Endothelial cell (in vitro differentiated cells): ENCODE measurements around the gene HOMER2. TPM values are rescaled to one million over a fixed set of nuclear protein-coding genes. Genes with fewer than 3 reads are reported as not detected.
"Not testable (repeated sequence)": the region's sequence is repeated elsewhere in the genome, so short reads cannot be mapped to it uniquely, and the experiment has no call there.

Experiments
- DNase-seq: peaks from one replicate; pipeline ENCODE4 v3.0.0; 2021; ENCODE audit warnings: low spot score
- H3K27ac Mint-ChIP-seq: one replicate; pipeline ENCODE4 v1.8.0; 2021; ENCODE audit warnings: mixed read lengths, inconsistent platforms; ENCODE audit not compliant: unreplicated experiment
- H3K27me3 Mint-ChIP-seq: one replicate; pipeline ENCODE4 v1.8.0; 2021; ENCODE audit warnings: mild to moderate bottlenecking, moderate library complexity, mixed read lengths, inconsistent platforms; ENCODE audit not compliant: unreplicated experiment
- H3K36me3 Mint-ChIP-seq: one replicate; pipeline ENCODE4 v1.8.0; 2021; ENCODE audit warnings: mild to moderate bottlenecking, low read depth, mixed read lengths, inconsistent platforms; ENCODE audit not compliant: unreplicated experiment
- H3K4me1 Mint-ChIP-seq: one replicate; pipeline ENCODE4 v1.8.0; 2021; ENCODE audit warnings: mild to moderate bottlenecking, mixed read lengths, inconsistent platforms; ENCODE audit not compliant: unreplicated experiment
- H3K4me3 Mint-ChIP-seq: one replicate; pipeline ENCODE4 v1.8.0; 2021; ENCODE audit warnings: mild to moderate bottlenecking, mixed read lengths, inconsistent platforms; ENCODE audit not compliant: unreplicated experiment
- H3K9me3 Mint-ChIP-seq: one replicate; pipeline ENCODE4 v1.8.0; 2021; ENCODE audit warnings: mixed read lengths, inconsistent platforms; ENCODE audit not compliant: unreplicated experiment
- long read RNA-seq: library from polyadenylated mRNA; unstranded; transcript quantifications from one replicate; pipeline ENCODE4 v2.0.0, GENCODE V29; 2020; ENCODE audit not compliant: unreplicated experiment
- total RNA-seq: library from RNA; stranded (reverse); fragmentation: NEBNext Ultra II Directional; extraction: Animal tissue kit (Norgen Biotek cat#: 25700); gene quantifications from one replicate; pipeline ENCODE4 v1.2.1, GENCODE V29; 2021; ENCODE audit not compliant: unreplicated experiment
- TF ChIP-seq, protein P1 (sequence below): fragments of 200-600 bp; sonication (generic); IDR thresholded peaks from one replicate; pipeline ENCODE4 v1.5.0; 2021; ENCODE audit warnings: antibody characterized with exemption; ENCODE audit not compliant: unreplicated experiment

HOMER2 gene
- total RNA-seq: 3.0 TPM
- long read RNA-seq, partial matches to known transcripts: 0 of 1 reads
- long read RNA-seq, other reads (novel, unspliced or antisense): 1 of 1 reads

DNA sequence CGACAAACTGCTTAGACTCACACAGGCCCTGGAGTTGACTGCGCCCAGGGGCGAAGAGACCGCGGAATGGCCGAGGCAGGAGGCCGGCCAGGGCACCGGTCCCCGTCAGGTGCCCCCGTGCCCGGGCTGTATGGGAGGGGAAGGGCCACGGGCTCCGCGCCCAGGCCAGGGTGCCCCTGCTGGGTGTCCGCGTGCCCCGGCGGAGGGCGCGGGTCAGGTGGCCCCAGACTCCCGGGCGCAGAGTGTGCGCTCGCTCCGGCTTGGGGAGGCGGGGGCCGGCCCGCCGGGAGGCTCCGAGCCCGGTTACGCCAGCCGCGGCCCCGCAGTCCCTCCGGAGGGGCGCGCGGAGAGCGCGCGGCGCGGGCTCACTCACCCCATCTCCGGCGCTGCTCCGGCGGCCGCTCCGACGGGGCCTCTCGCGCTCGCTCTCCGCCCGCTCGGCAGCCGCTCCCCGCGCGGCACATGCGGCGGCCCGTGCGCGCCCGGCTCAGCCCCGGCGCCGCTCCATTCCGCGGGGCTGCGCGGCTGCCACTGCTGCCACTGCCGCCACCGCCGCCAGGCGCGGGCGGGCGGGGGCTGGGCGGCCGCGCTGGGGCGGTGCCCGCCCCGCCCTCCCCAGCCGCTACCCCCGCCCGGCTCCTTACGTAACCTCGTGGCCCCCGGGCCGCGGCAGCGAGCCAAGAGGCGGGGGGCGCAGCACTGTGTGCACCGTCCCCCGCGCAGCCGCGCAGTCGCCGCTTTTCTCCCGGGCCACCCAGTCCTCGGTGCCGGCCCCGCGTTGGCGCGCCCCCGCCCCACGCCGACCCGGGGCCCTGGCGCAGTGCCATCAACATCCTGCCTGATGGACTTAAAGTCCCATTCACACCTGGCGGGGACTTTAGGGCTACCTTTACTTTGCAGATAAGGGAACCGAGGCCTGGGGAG is at the start of gene HOMER2:
Gene HOMER2 (minus strand): TSS at position 563 of the 924 bp plus-strand sequence. CDS start 185 bp downstream, at position 378.
- Mint-ChIP-seq H3K4me1 (no peaks in the 10 kb centered on the region), H3K9me3 (no peaks in the 10 kb centered on the region), H3K27ac (no peak within 1 kb of the TSS), H3K36me3 (no peaks in the 10 kb centered on the region), H3K27me3 (peaks cover 4% of the 10 kb centered on the region), H3K4me3 (peak within 1 kb of the TSS; percentile 84)
- TF ChIP-seq, protein P1, sequence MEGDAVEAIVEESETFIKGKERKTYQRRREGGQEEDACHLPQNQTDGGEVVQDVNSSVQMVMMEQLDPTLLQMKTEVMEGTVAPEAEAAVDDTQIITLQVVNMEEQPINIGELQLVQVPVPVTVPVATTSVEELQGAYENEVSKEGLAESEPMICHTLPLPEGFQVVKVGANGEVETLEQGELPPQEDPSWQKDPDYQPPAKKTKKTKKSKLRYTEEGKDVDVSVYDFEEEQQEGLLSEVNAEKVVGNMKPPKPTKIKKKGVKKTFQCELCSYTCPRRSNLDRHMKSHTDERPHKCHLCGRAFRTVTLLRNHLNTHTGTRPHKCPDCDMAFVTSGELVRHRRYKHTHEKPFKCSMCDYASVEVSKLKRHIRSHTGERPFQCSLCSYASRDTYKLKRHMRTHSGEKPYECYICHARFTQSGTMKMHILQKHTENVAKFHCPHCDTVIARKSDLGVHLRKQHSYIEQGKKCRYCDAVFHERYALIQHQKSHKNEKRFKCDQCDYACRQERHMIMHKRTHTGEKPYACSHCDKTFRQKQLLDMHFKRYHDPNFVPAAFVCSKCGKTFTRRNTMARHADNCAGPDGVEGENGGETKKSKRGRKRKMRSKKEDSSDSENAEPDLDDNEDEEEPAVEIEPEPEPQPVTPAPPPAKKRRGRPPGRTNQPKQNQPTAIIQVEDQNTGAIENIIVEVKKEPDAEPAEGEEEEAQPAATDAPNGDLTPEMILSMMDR: no peak
- peak; percentile 28 for DNase-seq

DNA sequence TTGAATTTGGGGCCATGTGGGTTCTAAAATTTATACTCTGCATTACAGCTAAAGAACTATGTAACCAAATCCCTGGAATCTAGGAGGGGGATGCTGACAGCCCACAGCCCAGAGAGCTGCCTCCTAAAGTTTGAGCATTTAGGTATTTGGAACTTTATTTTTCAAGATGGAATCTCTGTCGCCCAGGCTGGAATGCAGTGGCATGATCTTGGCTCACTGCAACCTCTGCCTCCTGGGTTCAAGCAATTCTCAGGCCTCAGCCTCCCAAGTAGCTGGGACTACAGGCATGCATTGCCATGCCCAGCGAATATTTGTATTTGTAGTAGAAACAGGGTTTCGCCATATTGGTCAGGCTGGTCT is 48.1 kb upstream of the HOMER2 start:
- not testable (repeated sequence) for H3K9me3 Mint-ChIP-seq, H3K4me3 Mint-ChIP-seq, H3K4me1 Mint-ChIP-seq

DNA sequence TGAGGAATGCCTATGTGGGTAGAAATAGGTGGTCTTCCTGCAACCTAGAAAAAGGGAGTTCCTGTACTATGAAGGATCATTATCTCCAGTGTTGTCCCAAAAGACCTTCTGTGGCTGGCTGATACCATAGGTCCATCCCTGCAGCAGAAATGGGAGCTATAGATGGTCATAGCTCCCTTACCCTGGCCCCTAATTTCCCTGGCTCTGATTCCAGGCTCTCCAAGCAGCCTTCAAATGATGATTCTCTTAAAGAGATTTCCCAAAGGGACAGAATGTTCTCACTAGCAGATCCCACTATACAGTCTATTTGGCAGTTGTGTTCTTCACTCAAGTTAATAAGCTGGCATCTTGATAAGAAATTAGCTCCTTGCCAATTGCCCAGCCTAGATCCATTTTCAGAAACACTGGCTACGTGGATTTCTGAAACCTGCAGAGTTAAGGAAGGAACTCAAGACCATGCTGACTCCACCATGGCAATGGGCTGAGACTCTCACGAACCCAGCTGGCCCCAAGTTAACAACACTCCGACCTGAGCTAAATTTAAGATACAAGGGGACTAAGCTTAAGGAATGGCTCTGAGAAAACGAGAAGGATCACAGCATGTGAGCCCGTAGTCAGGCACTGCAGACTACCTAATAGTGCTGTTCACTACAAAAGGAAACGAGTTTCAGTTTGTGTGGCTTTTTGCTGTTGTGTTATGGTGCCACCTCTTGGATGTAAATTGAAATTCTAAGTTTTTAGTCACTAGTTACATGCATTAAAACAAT is 47.6 kb upstream of the HOMER2 start:
- Mint-ChIP-seq H3K27ac (no peak overlapping the region), H3K4me1 (no peaks in the 10 kb centered on the region), H3K9me3 (no peaks in the 10 kb centered on the region), H3K4me3 (no peak overlapping the region), H3K27me3 (no peaks in the 10 kb centered on the region), H3K36me3 (no peaks in the 10 kb centered on the region)
- no peak for DNase-seq
- TF ChIP-seq, protein P1: peak; percentile 39

More for the DNA sequence above, 48.1 kb upstream of the HOMER2 start:
- not testable (repeated sequence) for H3K27ac Mint-ChIP-seq, H3K36me3 Mint-ChIP-seq, H3K27me3 Mint-ChIP-seq, DNase-seq

DNA sequence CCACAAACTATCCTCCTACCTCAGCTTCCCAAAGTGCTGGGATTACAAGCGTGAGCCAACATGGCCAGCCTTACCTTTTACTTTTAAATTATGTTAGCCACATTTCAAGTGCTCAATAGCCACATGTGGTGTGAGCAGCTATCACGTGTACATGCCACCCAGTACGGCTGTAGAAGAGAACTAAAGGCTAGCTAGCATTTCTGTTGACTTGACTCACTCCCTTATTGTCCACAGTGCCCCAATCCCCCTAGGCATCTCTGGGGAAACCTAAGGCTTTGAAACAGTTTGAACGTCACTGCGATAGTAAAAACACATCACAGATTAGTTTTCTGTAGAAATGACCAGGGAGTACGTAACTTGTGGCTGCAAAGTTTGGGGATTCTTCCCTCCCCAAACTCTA is 46.9 kb upstream of the HOMER2 start:
- H3K4me1 Mint-ChIP-seq: no peaks in the 10 kb centered on the region
- H3K9me3 Mint-ChIP-seq: no peaks in the 10 kb centered on the region
- H3K27ac Mint-ChIP-seq: no peak overlapping the region
- TF ChIP-seq, protein P1: no peak
- no peaks in the 10 kb centered on the region for H3K36me3 Mint-ChIP-seq
- H3K4me3 Mint-ChIP-seq: no peak overlapping the region
- no peaks in the 10 kb centered on the region for H3K27me3 Mint-ChIP-seq
- no peak for DNase-seq

DNA sequence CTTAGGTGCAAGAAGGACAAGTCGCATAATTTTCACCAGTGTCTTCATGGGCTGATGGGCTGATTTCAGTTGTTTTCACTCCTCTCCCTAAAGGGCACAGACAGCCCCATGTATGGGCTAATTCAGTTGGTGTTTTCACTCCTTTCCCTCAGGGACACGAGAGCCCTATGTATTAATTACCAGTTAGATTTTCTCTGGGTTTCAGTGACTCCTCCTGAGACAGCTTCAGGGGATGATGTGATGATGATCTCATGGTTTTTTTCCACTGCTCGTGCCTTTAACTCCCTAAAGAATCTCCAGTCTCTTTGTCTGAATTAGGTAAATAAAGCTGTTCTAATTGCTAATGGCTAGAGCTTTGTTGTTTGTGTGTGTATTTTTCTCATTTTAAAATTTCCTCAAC is 43.4 kb upstream of the HOMER2 start:
- Mint-ChIP-seq H3K36me3 (peaks cover 4% of the 10 kb centered on the region), H3K27ac (no peak overlapping the region), H3K27me3 (no peaks in the 10 kb centered on the region), H3K4me1 (no peaks in the 10 kb centered on the region), H3K4me3 (no peak overlapping the region), H3K9me3 (no peaks in the 10 kb centered on the region)
- no peak for DNase-seq
- TF ChIP-seq, protein P1: no peak
